SJSA1 (cell line): ENCODE measurements around the gene APOL5. TPM values are rescaled to one million over a fixed set of nuclear protein-coding genes. Genes with fewer than 3 reads are reported as not detected.

ENCODE experiments used
- DNase-seq, 2 experiments: peaks; one replicate each; pipeline ENCODE4 v3.0.0-alpha.2; 2015 to 2020; ENCODE audit warnings: low spot score in 2 of 2, low read depth in 1 of 2
- H3K27ac ChIP-seq: fragments of 250-450 bp; sonication (Bioruptor Pico); 2 replicates; pipeline ENCODE4 v1.5.1; 2020; ENCODE audit warnings: mild to moderate bottlenecking, moderate library complexity
- H3K27me3 ChIP-seq: fragments of 250-450 bp; sonication (Bioruptor Pico); replicated peaks from 2 replicates; pipeline ENCODE4 v1.5.1; 2020; ENCODE audit warnings: mild to moderate bottlenecking, moderate library complexity
- H3K36me3 ChIP-seq: fragments of 250-450 bp; sonication (Bioruptor Pico); 2 replicates; pipeline ENCODE4 v1.5.1; 2020; ENCODE audit warnings: mild to moderate bottlenecking
- H3K4me1 ChIP-seq: fragments of 250-450 bp; sonication (Bioruptor Pico); replicated peaks from 2 replicates; pipeline ENCODE4 v1.6.1; 2021; ENCODE audit warnings: mild to moderate bottlenecking
- H3K4me3 ChIP-seq: fragments of 250-450 bp; sonication (Bioruptor Pico); 2 replicates; pipeline ENCODE4 v1.5.1; 2020; ENCODE audit warnings: mild to moderate bottlenecking
- H3K9me3 ChIP-seq: fragments of 250-450 bp; sonication (Bioruptor Pico); replicated peaks from 2 replicates; pipeline ENCODE4 v1.5.1; 2020; ENCODE audit warnings: mild to moderate bottlenecking
- total RNA-seq: library from RNA; depleted of rRNA; stranded (reverse); fragments of >200 nt; shearing (Covaris generic); gene quantifications from 2 replicates; pipeline ENCODE4 v1.2.3, GENCODE V29; 2014

APOL5 gene
- total RNA-seq, 1 experiment from 2014 or later, result not detected

DNA sequence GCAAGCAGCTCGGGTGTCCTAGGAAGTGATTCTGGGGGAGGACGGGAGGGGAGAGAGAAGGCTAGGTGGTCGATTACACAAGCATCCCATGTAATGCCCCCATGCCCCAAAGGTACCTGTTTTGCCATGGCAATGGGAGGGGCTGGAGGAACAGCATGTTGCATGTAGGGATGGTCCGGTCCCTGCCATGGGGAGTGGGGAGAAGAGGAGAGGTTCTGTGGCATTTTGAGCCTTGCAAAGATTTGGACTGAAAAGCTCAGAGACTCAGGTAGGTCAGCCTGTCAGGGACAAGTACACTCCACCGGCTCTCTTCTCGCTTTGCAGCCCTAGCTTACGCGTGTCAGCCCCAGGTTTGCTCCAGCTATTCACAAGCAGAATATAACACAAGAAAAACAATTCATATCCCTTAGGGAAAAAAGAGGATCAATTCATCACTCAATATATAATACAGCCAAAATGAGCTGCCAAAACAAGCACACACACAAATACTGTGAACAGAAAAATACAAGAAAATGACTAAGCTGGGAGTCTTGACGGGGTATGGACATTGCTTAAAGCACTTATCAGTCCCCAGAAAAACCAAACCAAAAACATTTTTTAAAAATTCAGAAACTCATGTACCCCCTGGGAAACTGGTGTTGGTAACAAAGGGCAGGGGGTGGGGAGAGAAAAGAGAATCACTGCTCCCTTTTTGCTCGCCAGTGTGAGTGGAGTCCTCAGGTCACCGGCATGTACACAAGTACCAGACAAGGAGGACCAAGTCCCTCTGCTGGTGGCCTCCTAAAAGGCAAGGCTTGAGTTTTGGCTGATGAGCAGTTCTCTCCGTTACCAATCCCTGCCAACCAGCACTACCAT lies 21.6 kb downstream of the APOL5 start:
- no peak for DNase-seq
- Histone ChIP-seq H3K27ac (no peak overlapping the region), H3K36me3 (peaks cover 56% of the 10 kb centered on the region)

GRCh38 chr22:35739931-35740380 lies 22.3 kb downstream of the APOL5 start:
- Histone ChIP-seq H3K27me3 (no peaks in the 10 kb centered on the region), H3K4me3 (no peak overlapping the region), H3K9me3 (no peaks in the 10 kb centered on the region), H3K27ac (no peak overlapping the region), H3K36me3 (peaks cover 62% of the 10 kb centered on the region), H3K4me1 (peaks cover 29% of the 10 kb centered on the region)
- no peak for DNase-seq

More for the DNA sequence above, 21.6 kb downstream of the APOL5 start:
- Histone ChIP-seq H3K4me1 (peaks cover 29% of the 10 kb centered on the region), H3K4me3 (no peak overlapping the region), H3K9me3 (no peaks in the 10 kb centered on the region), H3K27me3 (no peaks in the 10 kb centered on the region)

DNA sequence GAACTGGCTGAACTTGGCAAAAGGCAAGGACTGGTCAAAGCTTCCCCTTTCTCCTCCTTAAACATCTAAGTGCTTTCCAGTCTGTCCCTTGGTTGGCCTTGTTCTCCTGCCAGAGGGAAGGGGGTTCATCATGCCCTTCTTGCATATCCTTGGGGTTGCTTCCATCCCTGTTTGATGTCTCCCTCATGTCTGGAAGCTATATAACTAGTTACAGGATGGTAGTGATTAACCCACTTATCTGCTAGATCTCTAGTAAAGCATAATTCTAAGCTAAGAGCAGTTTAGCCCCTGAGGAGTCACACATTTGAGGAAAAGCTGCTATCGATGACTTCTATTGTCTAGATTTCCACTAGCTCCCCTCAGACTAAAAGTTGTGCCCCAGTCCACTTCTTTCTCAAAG lies 22.9 kb downstream of the APOL5 start:
- no peak for DNase-seq
- no peak overlapping the region for H3K4me3 ChIP-seq
- H3K36me3 ChIP-seq, result peaks cover 69% of the 10 kb centered on the region
- H3K27me3 ChIP-seq, result no peaks in the 10 kb centered on the region
- H3K9me3 ChIP-seq, result no peaks in the 10 kb centered on the region
- H3K4me1 ChIP-seq, result peaks cover 29% of the 10 kb centered on the region
- 0 out of 2 replicates have a peak overlapping the region, but pooled peaks have one; percentile 2 for H3K27ac ChIP-seq

DNA sequence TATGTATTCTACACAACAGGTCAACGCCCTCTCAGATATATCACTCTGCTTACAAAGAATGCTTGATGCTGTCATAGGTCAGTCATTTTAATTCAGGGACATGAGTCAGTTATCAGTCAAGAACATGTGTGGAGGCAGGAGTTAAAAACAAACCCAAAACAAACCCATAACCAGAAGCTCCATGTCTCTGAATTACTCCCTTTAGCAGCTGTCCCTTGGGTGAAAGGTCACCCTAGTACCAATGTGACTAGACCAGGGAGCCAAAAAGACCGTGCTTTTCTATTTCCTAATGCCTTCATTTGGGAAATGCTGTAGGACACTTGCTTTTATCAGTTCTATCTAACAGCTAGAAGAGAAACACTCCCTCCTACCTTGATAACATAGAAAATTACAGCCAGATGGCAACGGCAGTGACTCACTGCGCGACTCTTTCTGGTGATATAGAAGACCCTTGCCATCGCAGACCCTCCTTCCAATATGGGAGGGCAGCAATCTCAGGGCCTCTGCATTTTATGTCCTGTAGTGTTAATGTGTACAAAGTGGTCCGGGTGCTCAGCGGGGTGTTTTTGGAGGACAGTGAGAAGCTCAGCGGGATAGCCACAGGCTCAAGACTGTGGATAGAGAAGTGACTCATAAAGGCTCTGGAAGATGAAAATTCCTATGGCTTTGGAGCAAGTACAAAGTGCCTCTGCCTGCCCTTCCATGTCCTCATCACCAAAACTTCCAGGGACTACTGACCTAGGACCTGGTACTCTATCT lies 24.8 kb downstream of the APOL5 start:
- Histone ChIP-seq H3K4me1 (peaks cover 43% of the 10 kb centered on the region), H3K27ac (peak overlapping the region; percentile 85), H3K27me3 (no peaks in the 10 kb centered on the region), H3K9me3 (no peaks in the 10 kb centered on the region), H3K36me3 (peaks cover 80% of the 10 kb centered on the region), H3K4me3 (no peak overlapping the region)
- DNase-seq, result peak; percentile 64 to 75

- Histone ChIP-seq H3K36me3 (peaks cover 72% of the 10 kb centered on the region), H3K27ac (peak overlapping the region; percentile 85), H3K27me3 (no peaks in the 10 kb centered on the region), H3K4me3 (no peak overlapping the region), H3K4me1 (peaks cover 52% of the 10 kb centered on the region), H3K9me3 (no peaks in the 10 kb centered on the region)
- DNase-seq, result no peak
Measured at GRCh38 chr22:35743326-35743860, 25.7 kb downstream of the APOL5 start.

- Histone ChIP-seq H3K4me1 (peaks cover 67% of the 10 kb centered on the region), H3K36me3 (peaks cover 55% of the 10 kb centered on the region)
Measured at GRCh38 chr22:35746248-35746647, 28.6 kb downstream of the APOL5 start.

GRCh38 chr22:35746946-35747703 lies 29.5 kb downstream of the APOL5 start:
- Histone ChIP-seq H3K27me3 (no peaks in the 10 kb centered on the region), H3K4me3 (no peak overlapping the region), H3K4me1 (peaks cover 58% of the 10 kb centered on the region), H3K27ac (peak overlapping the region; percentile 57), H3K36me3 (peaks cover 57% of the 10 kb centered on the region), H3K9me3 (no peaks in the 10 kb centered on the region)
- peak in 1 of 2 experiments; percentile 49 for DNase-seq

More at GRCh38 chr22:35746248-35746647, 28.6 kb downstream of the APOL5 start:
- Histone ChIP-seq H3K27ac (no peak overlapping the region), H3K4me3 (no peak overlapping the region), H3K27me3 (no peaks in the 10 kb centered on the region), H3K9me3 (no peaks in the 10 kb centered on the region)
- DNase-seq, result no peak

DNA sequence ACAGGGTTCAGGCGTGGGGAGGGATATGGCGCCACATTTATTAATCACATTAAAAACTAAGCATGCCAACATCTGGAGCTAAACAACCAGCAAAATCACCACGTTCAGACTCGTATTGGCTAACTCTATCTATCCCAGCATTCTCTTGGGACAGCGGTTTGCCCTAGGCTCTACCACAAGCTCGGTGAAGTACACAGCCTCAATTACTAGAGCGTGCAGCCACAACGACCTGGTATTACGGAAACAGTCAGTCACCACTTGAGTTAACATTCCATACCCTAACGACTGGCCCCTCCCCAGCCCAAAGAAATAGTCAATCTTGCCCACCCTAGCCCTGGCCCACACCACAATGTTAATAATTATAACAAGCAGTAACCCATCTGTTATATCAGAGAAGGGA lies 32.1 kb downstream of the APOL5 start:
- Histone ChIP-seq H3K4me3 (no peak overlapping the region), H3K4me1 (peaks cover 50% of the 10 kb centered on the region), H3K27me3 (no peaks in the 10 kb centered on the region), H3K36me3 (peaks cover 52% of the 10 kb centered on the region), H3K27ac (peak overlapping the region; percentile 51), H3K9me3 (no peaks in the 10 kb centered on the region)
- DNase-seq, result peak; percentile 59 to 73

DNA sequence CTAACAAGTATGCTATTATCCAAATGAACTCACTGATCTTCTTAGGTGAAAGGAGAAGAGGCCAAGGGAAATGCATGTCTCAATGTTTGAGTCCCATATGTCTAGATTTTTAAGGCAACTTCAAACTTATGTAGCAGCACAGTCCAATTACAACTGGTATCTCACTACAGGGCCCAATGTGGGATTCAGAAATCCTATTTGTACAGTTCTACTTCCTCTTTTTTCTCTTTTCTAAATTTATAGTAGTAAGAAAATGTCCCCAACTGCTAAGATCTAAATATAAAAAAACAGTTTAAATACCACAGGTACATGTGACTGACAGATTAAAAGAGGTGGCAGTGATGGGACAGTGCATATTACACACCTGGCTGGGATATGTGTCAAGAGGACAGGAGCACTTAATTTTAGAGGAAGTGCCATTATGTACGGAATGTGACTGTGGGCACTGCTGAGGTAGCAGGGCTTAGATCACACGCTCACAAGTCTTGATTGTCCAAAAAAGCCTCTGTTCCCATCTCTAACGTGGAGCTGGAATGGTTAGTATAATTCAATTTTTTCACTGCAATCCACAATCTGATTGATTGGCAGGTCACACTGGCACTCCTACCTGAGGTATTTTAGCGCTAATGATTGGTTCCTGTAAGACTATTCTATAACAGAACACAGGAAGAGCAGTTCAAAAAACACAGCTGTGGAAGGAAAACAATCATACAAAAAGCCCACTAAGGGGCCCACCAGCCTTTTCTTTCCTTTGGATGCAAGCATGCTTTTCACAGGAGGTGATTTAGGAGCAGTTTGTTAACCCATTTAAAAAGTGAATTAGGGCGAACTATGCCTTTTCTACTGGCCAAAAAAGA lies 34.6 kb downstream of the APOL5 start:
- H3K27me3 ChIP-seq, result no peaks in the 10 kb centered on the region
- H3K9me3 ChIP-seq, result no peaks in the 10 kb centered on the region
- H3K36me3 ChIP-seq, result peaks cover 43% of the 10 kb centered on the region
- H3K27ac ChIP-seq, result peak overlapping the region; percentile 24; the same call in 1 of the 2 replicates
- no peak for DNase-seq
- H3K4me1 ChIP-seq, result peaks cover 38% of the 10 kb centered on the region
- H3K4me3 ChIP-seq, result no peak overlapping the region

GRCh38 chr22:35752863-35753189 lies 35.2 kb downstream of the APOL5 start:
- peaks cover 49% of the 10 kb centered on the region for H3K36me3 ChIP-seq
- peaks cover 33% of the 10 kb centered on the region for H3K4me1 ChIP-seq
- H3K4me3 ChIP-seq, result no peak overlapping the region
- H3K27me3 ChIP-seq, result no peaks in the 10 kb centered on the region
- H3K27ac ChIP-seq, result peak overlapping the region; percentile 24; the same call in 1 of the 2 replicates
- no peaks in the 10 kb centered on the region for H3K9me3 ChIP-seq
- DNase-seq, result no peak

DNA sequence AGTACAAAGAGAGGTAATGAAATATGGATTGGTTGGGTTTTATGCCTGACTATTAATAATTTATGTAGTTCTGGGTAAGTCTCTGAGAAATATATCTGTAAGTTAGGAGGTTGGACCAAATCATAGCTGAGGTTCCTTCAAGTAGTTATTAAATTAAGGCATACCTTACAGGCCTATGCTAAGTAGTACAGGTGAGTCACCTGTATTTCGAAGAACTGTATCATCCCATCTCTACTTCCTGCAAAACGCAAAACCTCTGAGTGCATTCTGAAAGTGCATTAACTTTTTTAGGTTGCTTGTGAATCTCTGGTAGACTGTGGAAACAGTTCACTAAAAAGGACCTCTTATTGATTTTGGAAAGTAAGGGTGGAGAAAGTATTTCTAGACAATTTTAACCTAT lies 37.1 kb downstream of the APOL5 start:
- H3K36me3 ChIP-seq, result peaks cover 63% of the 10 kb centered on the region
- H3K27me3 ChIP-seq, result no peaks in the 10 kb centered on the region
- H3K9me3 ChIP-seq, result no peaks in the 10 kb centered on the region
- no peak overlapping the region for H3K27ac ChIP-seq
- no peak for DNase-seq
- no peak overlapping the region for H3K4me3 ChIP-seq
- H3K4me1 ChIP-seq, result peaks cover 14% of the 10 kb centered on the region

DNA sequence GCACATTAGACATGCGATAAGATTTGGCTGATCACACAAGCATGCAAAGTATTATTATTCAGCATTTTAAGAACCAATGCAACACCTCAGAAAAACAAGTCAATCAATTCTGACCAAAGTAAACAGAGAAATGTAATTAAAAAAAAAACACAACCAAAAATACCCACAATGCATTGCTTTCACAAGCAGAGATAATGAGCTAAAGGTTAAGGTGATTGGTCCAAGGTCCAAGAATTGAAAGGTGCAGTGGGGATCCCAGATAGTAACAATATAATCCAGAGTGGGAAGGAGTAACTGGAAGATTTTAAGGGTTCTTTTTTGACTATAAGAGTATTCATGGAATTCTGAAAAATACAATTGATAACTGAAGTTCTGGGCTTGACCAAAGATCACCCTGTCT lies 39.0 kb downstream of the APOL5 start:
- Histone ChIP-seq H3K4me1 (peaks cover 8% of the 10 kb centered on the region; the same call in 1 of the 2 replicates), H3K4me3 (no peak overlapping the region), H3K36me3 (peaks cover 73% of the 10 kb centered on the region), H3K27me3 (no peaks in the 10 kb centered on the region), H3K9me3 (no peaks in the 10 kb centered on the region), H3K27ac (no peak overlapping the region)
- DNase-seq, result no peak
